Mesenchymal stem cell (in vitro differentiated cells and primary cell): ENCODE measurements around the gene LMO1.

Experiments used
- DNase-seq: peaks from one replicate; pipeline ENCODE4 v3.0.0-alpha.2; 2013
- H2AFZ ChIP-seq: one replicate; pipeline ENCODE4 v1.6.1; 2013; ENCODE audit warnings: low read depth, mild to moderate bottlenecking, control low read depth, inconsistent platforms, low read length, moderate library complexity
- H2AK5ac ChIP-seq: 2 replicates; pipeline ENCODE4 v1.6.1; 2013; ENCODE audit warnings: low read length, moderate library complexity, mild to moderate bottlenecking, inconsistent platforms; ENCODE audit not compliant: severe bottlenecking
- H2BK120ac ChIP-seq: one replicate; pipeline ENCODE4 v1.6.1; 2013; ENCODE audit warnings: low read depth, mild to moderate bottlenecking, inconsistent platforms, low read length, moderate library complexity
- H2BK12ac ChIP-seq, 2 experiments: one replicate each; pipeline ENCODE4 v1.6.1; 2013; ENCODE audit warnings: inconsistent platforms in 2 of 2, low read length in 2 of 2, mild to moderate bottlenecking in 2 of 2, moderate library complexity in 2 of 2, control low read depth in 1 of 2
- H2BK15ac ChIP-seq: one replicate; pipeline ENCODE4 v1.6.1; 2013; ENCODE audit warnings: mild to moderate bottlenecking, low read depth, inconsistent platforms; ENCODE audit not compliant: poor library complexity, severe bottlenecking
- H2BK5ac ChIP-seq: 2 replicates; pipeline ENCODE4 v1.6.1; 2013; ENCODE audit warnings: low read depth, mild to moderate bottlenecking, low read length, control low read depth, inconsistent platforms; ENCODE audit not compliant: poor library complexity, severe bottlenecking
- H3K14ac ChIP-seq, 2 experiments: one replicate each; pipeline ENCODE4 v1.6.1; 2013; ENCODE audit warnings: inconsistent platforms in 2 of 2, low read length in 2 of 2, control low read depth in 1 of 2, mild to moderate bottlenecking in 1 of 2, moderate library complexity in 1 of 2
- H3K18ac ChIP-seq, 2 experiments: one replicate each; pipeline ENCODE4 v1.6.1; 2013; ENCODE audit warnings: inconsistent platforms in 2 of 2, low read length in 2 of 2, control low read depth in 1 of 2, low read depth in 1 of 2, mild to moderate bottlenecking in 1 of 2
- H3K23ac ChIP-seq, 2 experiments: one replicate each; pipeline ENCODE4 v1.6.1; 2013; ENCODE audit warnings: inconsistent platforms in 2 of 2, low read length in 2 of 2, mild to moderate bottlenecking in 2 of 2, moderate library complexity in 2 of 2, control low read depth in 1 of 2
- H3K27ac ChIP-seq: 2 replicates; pipeline ENCODE4 v1.5.1; 2013; ENCODE audit warnings: mild to moderate bottlenecking, moderate library complexity, low read length, control low read depth, inconsistent platforms; ENCODE audit not compliant: poor library complexity, severe bottlenecking
- H3K27me3 ChIP-seq, 2 experiments: 2 replicates each; pipeline versions ENCODE4 v1.6.1 to v1.7.0; 2013; ENCODE audit warnings: low read length in 2 of 2, mild to moderate bottlenecking in 2 of 2, moderate library complexity in 2 of 2, control low read depth in 1 of 2, inconsistent platforms in 1 of 2; ENCODE audit not compliant: control insufficient read depth in 1 of 2, insufficient read depth in 1 of 2
- H3K36me3 ChIP-seq, 2 experiments: 2 replicates each; pipeline versions ENCODE4 v1.6.1 to v1.7.0; 2013; ENCODE audit warnings: low read length in 2 of 2, control low read depth in 1 of 2, inconsistent platforms in 1 of 2, low read depth in 1 of 2, mild to moderate bottlenecking in 1 of 2; ENCODE audit not compliant: insufficient read depth in 2 of 2, control insufficient read depth in 1 of 2
- H3K4ac ChIP-seq, 2 experiments: one replicate each; pipeline ENCODE4 v1.6.1; 2013; ENCODE audit warnings: inconsistent platforms in 2 of 2, low read length in 2 of 2, mild to moderate bottlenecking in 2 of 2, moderate library complexity in 2 of 2, control low read depth in 1 of 2, low read depth in 1 of 2
- H3K4me1 ChIP-seq: 2 replicates; pipeline ENCODE4 v1.6.1; 2013; ENCODE audit warnings: low read depth, low read length, control low read depth; ENCODE audit not compliant: control insufficient read depth, insufficient read depth
- H3K4me2 ChIP-seq: 2 replicates; pipeline ENCODE4 v1.6.1; 2013; ENCODE audit warnings: low read length, mild to moderate bottlenecking, inconsistent platforms; ENCODE audit not compliant: poor library complexity, severe bottlenecking
- H3K4me3 ChIP-seq, 2 experiments: 2 replicates each; pipeline versions ENCODE4 v1.5.1 to v1.7.0; 2013; ENCODE audit warnings: low read length in 2 of 2, mild to moderate bottlenecking in 2 of 2, control low read depth in 1 of 2, low read depth in 1 of 2; ENCODE audit not compliant: insufficient read depth in 1 of 2
- H3K79me1 ChIP-seq: replicated peaks from 2 replicates; pipeline ENCODE4 v1.6.1; 2013; ENCODE audit warnings: mild to moderate bottlenecking, control low read depth, low read length, inconsistent platforms; ENCODE audit not compliant: poor library complexity, severe bottlenecking
- H3K9ac ChIP-seq: 2 replicates; pipeline ENCODE4 v1.7.0; 2013; ENCODE audit warnings: mild to moderate bottlenecking, low read length, moderate library complexity
- H3K9me3 ChIP-seq: 2 replicates; pipeline ENCODE4 v1.7.0; 2013; ENCODE audit warnings: mild to moderate bottlenecking, low read length; ENCODE audit not compliant: control insufficient read depth
- H4K8ac ChIP-seq: one replicate; pipeline ENCODE4 v1.6.1; 2013; ENCODE audit warnings: inconsistent platforms, mild to moderate bottlenecking, low read length, moderate library complexity
- H4K91ac ChIP-seq: one replicate; pipeline ENCODE4 v1.6.1; 2013; ENCODE audit warnings: mild to moderate bottlenecking, low read length, inconsistent platforms
- WGBS: methylation state at CpG from one replicate; pipeline ENCODE4 v1.1.7; 2013; ENCODE audit warnings: mixed read lengths; 5-methylcytosine and 5-hydroxymethylcytosine counted together

Gene LMO1

GRCh38 chr11:8251616-8252295 lies 11.9 kb downstream of the LMO1 start:
- DNase-seq = no peak
- Histone ChIP-seq H2BK15ac (no peak overlapping the region), H3K4me2 (no peak overlapping the region), H2BK120ac (no peak overlapping the region), H3K4me1 (peaks cover 1% of the 10 kb centered on the region), H3K27ac (no peak overlapping the region), H3K36me3 (no peaks in the 10 kb centered on the region), H3K9me3 (no peaks in the 10 kb centered on the region), H3K18ac (no peak overlapping the region), H2BK12ac (no peak overlapping the region), H3K14ac (no peak overlapping the region), H2AFZ (no peak overlapping the region), H2AK5ac (no peak overlapping the region), H3K23ac (no peak overlapping the region), H4K91ac (no peak overlapping the region), H3K79me1 (no peaks in the 10 kb centered on the region), H3K4ac (no peak overlapping the region), H3K9ac (no peak overlapping the region), H4K8ac (no peak overlapping the region), H3K27me3 (peaks cover 35 to 53% of the 10 kb centered on the region in 2 experiments), H3K4me3 (no peak overlapping the region), H2BK5ac (no peak overlapping the region)
- 91% methylated on average over 8 of the region's 10 CpGs for WGBS

- H3K23ac ChIP-seq = no peak overlapping the region
- peaks cover 35 to 55% of the 10 kb centered on the region in 2 experiments for H3K27me3 ChIP-seq
- H3K79me1 ChIP-seq = no peaks in the 10 kb centered on the region
- no peak overlapping the region for H2AK5ac ChIP-seq
- peaks cover 1% of the 10 kb centered on the region for H3K4me1 ChIP-seq
- H3K9ac ChIP-seq = no peak overlapping the region
- H3K18ac ChIP-seq = no peak overlapping the region
- no peaks in the 10 kb centered on the region for H3K9me3 ChIP-seq
- no peaks in the 10 kb centered on the region for H3K36me3 ChIP-seq
- no peak overlapping the region for H3K4ac ChIP-seq
- no peak overlapping the region for H2BK12ac ChIP-seq
- H2BK5ac ChIP-seq = no peak overlapping the region
- H2BK15ac ChIP-seq = no peak overlapping the region
- no peak overlapping the region for H3K14ac ChIP-seq
- no peak overlapping the region for H4K8ac ChIP-seq
- H3K4me3 ChIP-seq = no peak overlapping the region
- H4K91ac ChIP-seq = no peak overlapping the region
- no peak for DNase-seq
- H2AFZ ChIP-seq = no peak overlapping the region
- no peak overlapping the region for H3K27ac ChIP-seq
- 88% methylated on average over 11 of the region's 11 CpGs for WGBS
- no peak overlapping the region for H3K4me2 ChIP-seq
- no peak overlapping the region for H2BK120ac ChIP-seq
These were observed 12.6 kb downstream of the LMO1 start for GRCh38 chr11:8250981-8251615.

- H3K4me3 ChIP-seq = no peak overlapping the region
- no peak overlapping the region for H2AFZ ChIP-seq
- no peak overlapping the region for H4K91ac ChIP-seq
- no peak overlapping the region for H2BK5ac ChIP-seq
- H3K14ac ChIP-seq = no peak overlapping the region
- no peak overlapping the region for H4K8ac ChIP-seq
- H3K23ac ChIP-seq = no peak overlapping the region
- H3K4ac ChIP-seq = no peak overlapping the region
- no peak overlapping the region for H3K18ac ChIP-seq
- WGBS = 54% methylated on average over 5 of the region's 5 CpGs
- peaks cover 41 to 61% of the 10 kb centered on the region in 2 experiments for H3K27me3 ChIP-seq
- no peak overlapping the region for H2BK12ac ChIP-seq
- H3K4me2 ChIP-seq = no peak overlapping the region
- no peaks in the 10 kb centered on the region for H3K79me1 ChIP-seq
- H3K4me1 ChIP-seq = peaks cover 1% of the 10 kb centered on the region
- H2BK120ac ChIP-seq = no peak overlapping the region
- DNase-seq = no peak
- H2AK5ac ChIP-seq = no peak overlapping the region
- H2BK15ac ChIP-seq = no peak overlapping the region
- no peaks in the 10 kb centered on the region for H3K9me3 ChIP-seq
- H3K27ac ChIP-seq = no peak overlapping the region
- H3K9ac ChIP-seq = no peak overlapping the region
- H3K36me3 ChIP-seq = no peaks in the 10 kb centered on the region
These were observed 13.2 kb downstream of the LMO1 start for GRCh38 chr11:8250434-8250833.

- WGBS = 55% methylated on average over 6 of the region's 6 CpGs
These were observed 14.2 kb downstream of the LMO1 start for GRCh38 chr11:8249482-8249881.

More at GRCh38 chr11:8249482-8249881, 14.2 kb downstream of the LMO1 start:
- H3K9me3 ChIP-seq = no peaks in the 10 kb centered on the region
- H3K4me2 ChIP-seq = no peak overlapping the region
- no peak overlapping the region for H3K23ac ChIP-seq
- H3K79me1 ChIP-seq = no peaks in the 10 kb centered on the region
- no peak overlapping the region for H2BK120ac ChIP-seq
- H3K18ac ChIP-seq = no peak overlapping the region
- H2BK12ac ChIP-seq = no peak overlapping the region
- H3K4ac ChIP-seq = no peak overlapping the region
- no peak overlapping the region for H4K8ac ChIP-seq
- no peak overlapping the region for H2AFZ ChIP-seq
- peaks cover 49 to 69% of the 10 kb centered on the region in 2 experiments for H3K27me3 ChIP-seq
- no peak overlapping the region for H2AK5ac ChIP-seq
- H4K91ac ChIP-seq = peak overlapping the region; percentile 29
- H2BK5ac ChIP-seq = no peak overlapping the region
- no peaks in the 10 kb centered on the region for H3K36me3 ChIP-seq
- H3K27ac ChIP-seq = no peak overlapping the region
- peaks cover 1% of the 10 kb centered on the region for H3K4me1 ChIP-seq
- no peak overlapping the region for H2BK15ac ChIP-seq
- no peak overlapping the region for H3K14ac ChIP-seq
- DNase-seq = no peak
- H3K4me3 ChIP-seq = no peak overlapping the region
- no peak overlapping the region for H3K9ac ChIP-seq
